ENCODE results near the gene PEDS1. TPM values are rescaled to one million over a fixed set of nuclear protein-coding genes. Genes with fewer than 3 reads are reported as not detected.

The PEDS1 gene
- total and polyA plus RNA-seq, 9 donors = 7.5 to 18.2 (median 12.4) TPM

DNA sequence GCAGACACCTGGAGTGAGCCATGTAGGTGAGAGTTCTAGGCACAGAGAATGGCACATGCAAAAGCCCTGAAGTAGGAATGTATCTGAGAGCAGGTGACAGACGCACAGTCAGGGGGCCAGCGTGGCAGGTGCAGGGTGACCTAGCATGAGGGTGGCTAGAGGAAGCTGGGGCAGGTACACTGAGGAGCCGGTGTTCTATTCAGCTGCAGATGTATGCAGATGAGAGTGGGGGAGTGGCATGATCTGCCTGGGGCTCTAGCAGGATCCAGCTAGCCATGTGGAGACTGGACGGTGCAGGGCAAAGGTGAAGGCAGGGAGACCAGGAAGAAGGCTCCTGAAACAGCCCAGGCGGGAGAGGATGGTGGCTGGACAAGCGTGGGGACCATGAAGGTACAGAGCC is 10.7 kb downstream of the PEDS1 start:
- TF ChIP-seq EP300 (IDR thresholded peaks at IDR 0.05) = no peak
- TF ChIP-seq, protein P1, sequence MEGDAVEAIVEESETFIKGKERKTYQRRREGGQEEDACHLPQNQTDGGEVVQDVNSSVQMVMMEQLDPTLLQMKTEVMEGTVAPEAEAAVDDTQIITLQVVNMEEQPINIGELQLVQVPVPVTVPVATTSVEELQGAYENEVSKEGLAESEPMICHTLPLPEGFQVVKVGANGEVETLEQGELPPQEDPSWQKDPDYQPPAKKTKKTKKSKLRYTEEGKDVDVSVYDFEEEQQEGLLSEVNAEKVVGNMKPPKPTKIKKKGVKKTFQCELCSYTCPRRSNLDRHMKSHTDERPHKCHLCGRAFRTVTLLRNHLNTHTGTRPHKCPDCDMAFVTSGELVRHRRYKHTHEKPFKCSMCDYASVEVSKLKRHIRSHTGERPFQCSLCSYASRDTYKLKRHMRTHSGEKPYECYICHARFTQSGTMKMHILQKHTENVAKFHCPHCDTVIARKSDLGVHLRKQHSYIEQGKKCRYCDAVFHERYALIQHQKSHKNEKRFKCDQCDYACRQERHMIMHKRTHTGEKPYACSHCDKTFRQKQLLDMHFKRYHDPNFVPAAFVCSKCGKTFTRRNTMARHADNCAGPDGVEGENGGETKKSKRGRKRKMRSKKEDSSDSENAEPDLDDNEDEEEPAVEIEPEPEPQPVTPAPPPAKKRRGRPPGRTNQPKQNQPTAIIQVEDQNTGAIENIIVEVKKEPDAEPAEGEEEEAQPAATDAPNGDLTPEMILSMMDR (IDR thresholded peaks at IDR 0.05) = no peak
- TF ChIP-seq POLR2A (IDR thresholded peaks at IDR 0.05) = no peak
- no peaks in the 10 kb centered on the region for H3K9me3 ChIP-seq
- DNase-seq = no peak
- 75 to 80% (median 80%) methylated on average over 6 of the region's 6 CpGs for WGBS, 3 donors
- intact Hi-C loops (cut with DNase I) = no loop called here
- H3K4me1 ChIP-seq (ENCODE audit: insufficient read depth) = peaks cover 10% of the 10 kb centered on the region
- H3K27ac ChIP-seq = no peak overlapping the region
- no peak overlapping the region for H3K4me3 ChIP-seq
- no peaks in the 10 kb centered on the region for H3K27me3 ChIP-seq
- no peaks in the 10 kb centered on the region for H3K36me3 ChIP-seq

DNA sequence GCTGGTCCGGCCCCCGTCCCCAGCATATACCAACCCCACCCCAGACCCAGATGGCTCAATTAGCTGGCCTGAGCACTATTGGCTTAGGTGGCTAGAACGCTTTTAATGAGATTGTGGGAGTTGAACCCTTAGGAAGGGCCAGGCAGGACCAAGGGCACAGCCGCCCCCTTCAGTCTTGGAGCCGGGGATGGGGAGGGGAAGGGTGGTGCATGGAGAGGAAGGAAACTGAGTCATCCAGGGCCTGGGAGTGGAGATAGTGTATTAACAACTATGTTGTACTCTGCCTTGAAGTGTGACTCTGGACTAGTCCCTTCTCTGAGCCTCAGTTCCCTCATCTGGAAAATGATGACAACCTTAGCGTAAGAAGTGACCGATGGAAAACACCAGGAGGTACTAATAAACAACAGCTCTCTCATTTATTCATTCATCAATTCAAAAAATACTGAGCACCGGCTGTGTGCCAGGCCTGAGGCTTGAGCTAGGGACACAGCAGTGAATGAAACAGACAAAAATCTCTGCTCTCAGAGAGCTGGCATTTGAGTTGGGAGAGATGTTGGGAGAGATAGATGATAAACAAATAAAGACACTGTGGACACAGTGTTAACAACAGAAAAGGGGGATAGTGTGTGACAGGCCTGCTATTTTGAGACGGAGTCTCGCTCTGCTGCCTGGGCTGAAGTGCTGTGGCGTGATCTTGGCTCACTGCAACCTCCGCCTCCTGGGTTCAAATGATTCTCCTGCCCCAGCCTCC is 11.5 kb downstream of the PEDS1 start:
- Histone ChIP-seq H3K27me3 (no peaks in the 10 kb centered on the region), H3K4me1 (ENCODE audit: insufficient read depth) (peaks cover 10% of the 10 kb centered on the region), H3K27ac (no peak overlapping the region), H3K4me3 (no peak overlapping the region), H3K9me3 (no peaks in the 10 kb centered on the region), H3K36me3 (no peaks in the 10 kb centered on the region)
- DNase-seq = no peak
- intact Hi-C loops (cut with DNase I) = no loop called here
- TF ChIP-seq, protein P1 (IDR thresholded peaks at IDR 0.05) = no peak
- TF ChIP-seq EP300 (IDR thresholded peaks at IDR 0.05) = no peak
- TF ChIP-seq POLR2A (IDR thresholded peaks at IDR 0.05) = no peak
- 87 to 95% (median 93%) methylated on average over 12 of the region's 12 CpGs for WGBS, 3 donors

DNA sequence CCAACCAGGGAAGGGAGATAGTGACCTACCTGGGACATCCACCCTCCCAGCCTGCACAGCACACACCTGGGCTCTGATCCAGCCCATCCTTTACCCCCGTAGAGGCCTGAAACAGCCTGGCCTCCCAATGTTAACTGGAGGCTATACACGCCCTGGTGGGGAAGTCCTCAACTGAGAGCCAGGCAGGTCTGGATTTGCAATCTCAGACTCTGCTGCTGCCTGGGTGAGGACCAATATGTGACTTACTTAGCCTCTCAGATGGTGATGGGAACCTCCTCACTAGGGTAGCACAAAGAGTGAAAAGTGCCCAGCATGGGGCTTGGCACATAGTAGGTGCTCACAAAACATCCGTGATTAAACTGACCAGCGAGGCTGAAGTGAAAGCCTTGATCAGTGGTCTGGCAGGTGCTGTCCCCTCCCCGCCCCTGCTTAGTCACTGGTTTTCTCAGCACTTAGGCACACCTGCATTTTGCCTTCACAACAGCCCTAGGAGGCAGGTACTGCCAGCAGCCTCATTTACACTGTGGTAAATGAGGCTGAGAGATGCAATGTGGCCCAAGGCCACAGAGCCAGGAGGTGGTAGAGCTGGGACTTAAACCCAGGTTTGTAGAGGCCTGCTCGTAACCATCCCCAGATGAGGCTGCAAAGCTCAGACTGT is 12.4 kb downstream of the PEDS1 start:
- no peak for DNase-seq
- H3K27ac ChIP-seq = peak overlapping the region in 1 of 2 donors; percentile 19
- TF ChIP-seq POLR2A (IDR thresholded peaks at IDR 0.05) = no peak
- TF ChIP-seq EP300 (IDR thresholded peaks at IDR 0.05) = no peak
- TF ChIP-seq, protein P1 (IDR thresholded peaks at IDR 0.05) = no peak
- no peaks in the 10 kb centered on the region for H3K36me3 ChIP-seq
- H3K9me3 ChIP-seq = no peaks in the 10 kb centered on the region
- H3K27me3 ChIP-seq = no peaks in the 10 kb centered on the region
- peaks cover 10% of the 10 kb centered on the region for H3K4me1 ChIP-seq (ENCODE audit: insufficient read depth)
- no peak overlapping the region for H3K4me3 ChIP-seq
- 84 to 91% (median 90%) methylated on average over 6 of the region's 6 CpGs for WGBS, 3 donors
- intact Hi-C loops (cut with DNase I) = no loop called here

DNA sequence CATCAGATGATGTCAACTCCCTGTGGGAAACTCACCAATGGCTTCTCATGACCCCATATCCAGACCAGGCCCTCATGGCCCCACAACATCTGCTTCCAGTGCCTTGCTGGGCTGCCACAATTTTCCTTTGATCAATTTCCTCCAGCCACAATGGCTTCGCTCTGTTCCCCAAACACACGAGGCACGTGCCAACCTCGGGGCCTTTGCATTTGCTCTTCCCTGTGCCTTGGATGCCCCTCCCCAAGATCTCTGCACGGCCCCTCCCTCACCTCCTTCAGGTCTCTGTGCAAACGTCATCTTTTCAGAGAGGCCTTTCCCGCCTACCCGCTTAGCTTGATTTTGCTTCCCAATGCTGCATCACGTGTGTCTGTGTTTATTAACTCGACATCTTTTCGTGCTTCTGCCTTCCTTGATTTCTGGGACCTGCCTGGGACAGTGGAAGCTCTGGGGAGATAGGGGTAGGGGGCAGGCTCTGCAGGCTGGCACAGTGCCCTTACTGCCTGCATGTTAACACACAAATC is 13.1 kb downstream of the PEDS1 start:
- Histone ChIP-seq H3K4me1 (ENCODE audit: insufficient read depth) (peaks cover 10% of the 10 kb centered on the region), H3K4me3 (no peak overlapping the region), H3K36me3 (no peaks in the 10 kb centered on the region), H3K27me3 (no peaks in the 10 kb centered on the region), H3K27ac (no peak overlapping the region), H3K9me3 (no peaks in the 10 kb centered on the region)
- 83 to 92% (median 86%) methylated on average over 11 of the region's 11 CpGs for WGBS, 3 donors
- intact Hi-C loops (cut with DNase I) = no loop called here
- TF ChIP-seq, protein P1 (IDR thresholded peaks at IDR 0.05) = no peak
- TF ChIP-seq POLR2A (IDR thresholded peaks at IDR 0.05) = no peak
- TF ChIP-seq EP300 (IDR thresholded peaks at IDR 0.05) = no peak
- DNase-seq = no peak

All from ovary (tissue), 9 donors.